A673 (cell line): ENCODE results near the gene PSMC5. TPM values are rescaled to one million over a fixed set of nuclear protein-coding genes. Genes with fewer than 3 reads are reported as not detected.

Source experiments
- BruUV-seq: library from RNA; stranded (reverse); fragments of 400-500 nt; replicated peaks from 2 replicates; lab custom pipeline; 2021; lab: Mats Ljungman, UMichigan
- CTCF ChIA-PET: fragments of 300-600 bp; sonication (Branson Sonifier 250); formaldehyde crosslinking; loops from one replicate; lab custom pipeline; 2022; ENCODE audit warnings: antibody characterized with exemption; lab: Charles Lee
- POLR2A ChIA-PET: fragments of 300-600 bp; sonication (Branson Sonifier 250); formaldehyde crosslinking; loops from one replicate; lab custom pipeline; 2022; ENCODE audit warnings: antibody characterized with exemption; ENCODE audit not compliant: low non-redundant PET; lab: Charles Lee
- DNase-seq: peaks from one replicate; pipeline ENCODE4 v3.0.0-alpha.2; 2015; ENCODE audit warnings: low spot score
- H3K27ac ChIP-seq: fragments of 200-600 bp; sonication (generic); 2 replicates; pipeline ENCODE4 v1.5.1; 2016; ENCODE audit warnings: mixed run types, low read depth, mild to moderate bottlenecking, mixed read lengths, antibody characterized with exemption, low read length; ENCODE audit not compliant: poor library complexity, severe bottlenecking
- H3K27me3 ChIP-seq: fragments of 200-600 bp; sonication (generic); replicated peaks from 2 replicates; pipeline ENCODE4 v1.6.1; 2017; ENCODE audit warnings: mixed run types, low read depth, mild to moderate bottlenecking, mixed read lengths, antibody characterized with exemption, low read length; ENCODE audit not compliant: insufficient read depth, poor library complexity
- H3K36me3 ChIP-seq: fragments of 200-600 bp; sonication (generic); 2 replicates; pipeline ENCODE4 v1.6.1; 2016; ENCODE audit warnings: mixed run types, mild to moderate bottlenecking, mixed read lengths, antibody characterized with exemption, low read length; ENCODE audit not compliant: insufficient read depth, poor library complexity, severe bottlenecking
- H3K4me1 ChIP-seq: fragments of 200-600 bp; sonication (generic); 2 replicates; pipeline ENCODE4 v1.6.1; 2017; ENCODE audit warnings: mixed run types, mild to moderate bottlenecking, mixed read lengths, antibody characterized with exemption, low read length; ENCODE audit not compliant: insufficient read depth, poor library complexity, severe bottlenecking
- H3K4me3 ChIP-seq: fragments of 200-600 bp; sonication (generic); 2 replicates; pipeline ENCODE4 v1.5.1; 2016; ENCODE audit warnings: low read depth, mixed run types, mild to moderate bottlenecking, mixed read lengths, low read length; ENCODE audit not compliant: poor library complexity, severe bottlenecking
- H3K9me3 ChIP-seq: fragments of 200-600 bp; sonication (generic); 2 replicates; pipeline ENCODE4 v1.6.1; 2016; ENCODE audit warnings: mixed run types, low read depth, mild to moderate bottlenecking, mixed read lengths, antibody characterized with exemption, low read length; ENCODE audit not compliant: poor library complexity, severe bottlenecking
- CTCF ChIP-seq: fragments of 300-800, 200-600 bp; sonication (generic); conservative IDR thresholded peaks from 2 replicates; pipeline ENCODE4 v1.5.1; 2017; ENCODE audit warnings: low read depth, mild to moderate bottlenecking, antibody characterized with exemption, low read length, moderate library complexity, mixed read lengths
- EZH2 ChIP-seq: fragments of 200-600 bp; sonication (generic); IDR thresholded peaks from 2 replicates; pipeline ENCODE4 v1.6.1; 2017; ENCODE audit warnings: borderline replicate concordance, low read depth, mild to moderate bottlenecking, mixed read lengths, antibody characterized with exemption, low read length; ENCODE audit not compliant: poor library complexity, severe bottlenecking
- intact Hi-C: fragments of 100-400 bp; cut with micrococcal nuclease; formaldehyde crosslinking; loops from one replicate; pipeline ENCODE4 v1.10.0; 2022; ENCODE audit not compliant: unreplicated experiment
- total RNA-seq: library from RNA; stranded (reverse); gene quantifications from 2 replicates; pipeline ENCODE4 v1.2.3, GENCODE V29; 2021

Gene PSMC5
- total RNA-seq, 1 experiment from 2014 or later, result 302 TPM

- ChIA-PET CTCF (no interaction called here), POLR2A (no interaction called here)
- H3K27me3 ChIP-seq, result no peaks in the 10 kb centered on the region
- intact Hi-C loops, result loop anchor here (5.0 kb wide), 1 partner anchor 34 kb away; no protein-coding TSS in a partner anchor
- H3K36me3 ChIP-seq, result peaks cover 97% of the 10 kb centered on the region
- BruUV-seq, result no TSS peak
- no peaks in the 10 kb centered on the region for H3K4me1 ChIP-seq
- no peaks in the 10 kb centered on the region for H3K9me3 ChIP-seq
- TF ChIP-seq EZH2 (no peak), CTCF (no peak)
- no peak overlapping the region for H3K27ac ChIP-seq
- DNase-seq, result no peak
- no peak overlapping the region for H3K4me3 ChIP-seq
Observed at GRCh38 chr17:63816669-63817068, 10.6 kb upstream of the PSMC5 start.

DNA sequence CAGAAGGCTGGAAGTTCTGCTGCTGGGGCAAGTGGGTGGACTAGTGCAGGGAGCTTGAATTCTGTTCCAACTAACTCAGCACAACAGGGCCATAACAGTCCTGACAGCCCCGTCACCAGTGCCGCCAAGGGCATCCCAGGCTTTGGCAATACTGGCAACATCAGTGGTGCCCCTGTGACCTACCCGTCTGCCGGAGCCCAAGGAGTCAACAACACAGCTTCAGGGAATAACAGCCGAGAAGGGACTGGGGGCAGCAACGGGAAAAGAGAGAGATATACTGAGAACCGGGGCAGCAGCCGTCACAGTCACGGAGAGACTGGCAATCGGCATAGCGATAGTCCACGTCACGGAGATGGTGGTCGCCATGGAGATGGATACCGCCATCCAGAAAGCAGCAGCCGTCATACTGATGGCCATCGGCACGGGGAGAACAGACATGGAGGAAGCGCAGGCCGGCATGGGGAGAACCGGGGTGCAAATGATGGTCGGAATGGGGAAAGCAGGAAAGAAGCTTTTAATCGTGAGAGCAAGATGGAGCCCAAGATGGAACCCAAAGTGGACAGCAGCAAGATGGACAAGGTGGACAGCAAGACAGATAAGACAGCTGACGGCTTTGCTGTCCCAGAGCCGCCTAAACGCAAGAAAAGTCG lies 9.4 kb upstream of the PSMC5 start:
- H3K27me3 ChIP-seq, result no peaks in the 10 kb centered on the region
- no peak overlapping the region for H3K4me3 ChIP-seq
- DNase-seq, result no peak
- TSS peak; percentile 68 for BruUV-seq
- no peak for TF ChIP-seq EZH2
- TF ChIP-seq CTCF, result no peak
- CTCF ChIA-PET, result no interaction called here
- H3K9me3 ChIP-seq, result no peaks in the 10 kb centered on the region
- H3K4me1 ChIP-seq, result no peaks in the 10 kb centered on the region
- H3K27ac ChIP-seq, result no peak overlapping the region
- POLR2A ChIA-PET, result interaction anchor here (0.5 to 0.8 kb wide), 3 partner anchors 8 to 11 kb away, joined by 3 to 12 read pairs (median 3); partner anchors contain the start of gene PSMC5
- peaks cover 98% of the 10 kb centered on the region for H3K36me3 ChIP-seq
- intact Hi-C loops, result loop anchor here (5.0 kb wide), 1 partner anchor 36 kb away; no protein-coding TSS in a partner anchor

DNA sequence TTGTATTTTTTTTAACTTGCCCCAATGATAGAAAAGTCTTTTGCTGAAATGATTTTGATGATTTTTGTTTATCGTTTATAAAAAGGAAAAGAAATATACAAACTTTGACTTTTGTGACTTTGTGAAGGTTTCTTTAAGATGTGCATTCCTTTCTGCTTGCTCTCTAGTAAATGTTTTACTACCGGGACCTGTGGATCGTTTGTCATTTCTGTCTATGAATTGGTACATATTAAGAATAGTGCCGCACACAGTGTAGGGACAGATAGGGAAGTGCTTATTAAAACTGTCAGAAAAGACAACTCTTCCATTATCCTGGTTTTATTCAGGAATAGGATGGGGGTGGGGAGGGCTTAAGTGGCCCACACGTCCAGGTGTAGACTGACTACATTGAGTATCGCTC lies 8.1 kb upstream of the PSMC5 start:
- H3K36me3 ChIP-seq, result peaks cover 99% of the 10 kb centered on the region
- H3K4me1 ChIP-seq, result no peaks in the 10 kb centered on the region
- H3K9me3 ChIP-seq, result no peaks in the 10 kb centered on the region
- ChIA-PET POLR2A (no interaction called here), CTCF (no interaction called here)
- intact Hi-C loops, result loop anchor here (5.0 kb wide), 1 partner anchor 37 kb away; no protein-coding TSS in a partner anchor
- BruUV-seq, result no TSS peak
- DNase-seq, result no peak
- no peak overlapping the region for H3K27ac ChIP-seq
- no peaks in the 10 kb centered on the region for H3K27me3 ChIP-seq
- no peak overlapping the region for H3K4me3 ChIP-seq
- TF ChIP-seq EZH2, result no peak
- no peak for TF ChIP-seq CTCF
